Measurements from ENCODE around the gene RGS6. TPM values are rescaled to one million over a fixed set of nuclear protein-coding genes. Genes with fewer than 3 reads are reported as not detected.
"Not testable (repeated sequence)": the region's sequence is repeated elsewhere in the genome, so short reads cannot be mapped to it uniquely, and the experiment has no call there.

Gene RGS6
- total RNA-seq, 1 donor from 2014 or later: not detected

- H3K27me3 Mint-ChIP-seq: peaks cover 28% of the 10 kb centered on the region
- no peaks in the 10 kb centered on the region for H3K4me1 Mint-ChIP-seq
- H3K36me3 Mint-ChIP-seq (ENCODE audit: low read depth): no peaks in the 10 kb centered on the region
- TF ChIP-seq, protein P1, sequence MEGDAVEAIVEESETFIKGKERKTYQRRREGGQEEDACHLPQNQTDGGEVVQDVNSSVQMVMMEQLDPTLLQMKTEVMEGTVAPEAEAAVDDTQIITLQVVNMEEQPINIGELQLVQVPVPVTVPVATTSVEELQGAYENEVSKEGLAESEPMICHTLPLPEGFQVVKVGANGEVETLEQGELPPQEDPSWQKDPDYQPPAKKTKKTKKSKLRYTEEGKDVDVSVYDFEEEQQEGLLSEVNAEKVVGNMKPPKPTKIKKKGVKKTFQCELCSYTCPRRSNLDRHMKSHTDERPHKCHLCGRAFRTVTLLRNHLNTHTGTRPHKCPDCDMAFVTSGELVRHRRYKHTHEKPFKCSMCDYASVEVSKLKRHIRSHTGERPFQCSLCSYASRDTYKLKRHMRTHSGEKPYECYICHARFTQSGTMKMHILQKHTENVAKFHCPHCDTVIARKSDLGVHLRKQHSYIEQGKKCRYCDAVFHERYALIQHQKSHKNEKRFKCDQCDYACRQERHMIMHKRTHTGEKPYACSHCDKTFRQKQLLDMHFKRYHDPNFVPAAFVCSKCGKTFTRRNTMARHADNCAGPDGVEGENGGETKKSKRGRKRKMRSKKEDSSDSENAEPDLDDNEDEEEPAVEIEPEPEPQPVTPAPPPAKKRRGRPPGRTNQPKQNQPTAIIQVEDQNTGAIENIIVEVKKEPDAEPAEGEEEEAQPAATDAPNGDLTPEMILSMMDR (IDR thresholded peaks at IDR 0.05): no peak
- DNase-seq: no peak
- POLR2A ChIA-PET: no interaction called here
- CTCF ChIA-PET: no interaction called here
- H3K27ac Mint-ChIP-seq: no peak overlapping the region
- H3K4me3 Mint-ChIP-seq: no peak overlapping the region
- intact Hi-C loops (cut with micrococcal nuclease): no loop called here
- no peaks in the 10 kb centered on the region for H3K9me3 Mint-ChIP-seq
- ATAC-seq (ENCODE audit: low read depth): no peak
Measured at GRCh38 chr14:71913342-71913741, 18.9 kb upstream of the RGS6 start.

- H3K4me3 Mint-ChIP-seq: no peak overlapping the region
- peaks cover 3% of the 10 kb centered on the region for H3K9me3 Mint-ChIP-seq
- POLR2A ChIA-PET: no interaction called here
- no peaks in the 10 kb centered on the region for H3K4me1 Mint-ChIP-seq
- TF ChIP-seq, protein P1 (IDR thresholded peaks at IDR 0.05): no peak
- H3K27me3 Mint-ChIP-seq: peaks cover 21% of the 10 kb centered on the region
- ATAC-seq (ENCODE audit: low read depth) (no peak), DNase-seq (no peak)
- H3K36me3 Mint-ChIP-seq (ENCODE audit: low read depth): no peaks in the 10 kb centered on the region
- intact Hi-C loops (cut with micrococcal nuclease): no loop called here
- no peak overlapping the region for H3K27ac Mint-ChIP-seq
- CTCF ChIA-PET: no interaction called here
Measured at GRCh38 chr14:71918955-71919354, 13.3 kb upstream of the RGS6 start.

GRCh38 chr14:71923513-71923912 lies 8.7 kb upstream of the RGS6 start:
- no peak overlapping the region for H3K27ac Mint-ChIP-seq
- no peaks in the 10 kb centered on the region for H3K4me1 Mint-ChIP-seq
- CTCF ChIA-PET: no interaction called here
- TF ChIP-seq, protein P1 (IDR thresholded peaks at IDR 0.05): no peak
- no peak for ATAC-seq (ENCODE audit: low read depth)
- POLR2A ChIA-PET: no interaction called here
- no peaks in the 10 kb centered on the region for H3K36me3 Mint-ChIP-seq (ENCODE audit: low read depth)
- intact Hi-C loops (cut with micrococcal nuclease): no loop called here
- no peak for DNase-seq
- peaks cover 14% of the 10 kb centered on the region for H3K27me3 Mint-ChIP-seq
- H3K4me3 Mint-ChIP-seq: no peak overlapping the region
- H3K9me3 Mint-ChIP-seq: peaks cover 3% of the 10 kb centered on the region

- no peaks in the 10 kb centered on the region for H3K9me3 Mint-ChIP-seq
- H3K4me3 Mint-ChIP-seq: peak overlapping the region; percentile 13
- TF ChIP-seq, protein P1 (IDR thresholded peaks at IDR 0.05): no peak
- H3K4me1 Mint-ChIP-seq: peaks cover 12% of the 10 kb centered on the region
- ChIA-PET POLR2A (no interaction called here), CTCF (no interaction called here)
- DNase-seq: no peak
- H3K27ac Mint-ChIP-seq: no peak overlapping the region
- intact Hi-C loops (cut with micrococcal nuclease): no loop called here
- peaks cover 50% of the 10 kb centered on the region for H3K27me3 Mint-ChIP-seq
- no peaks in the 10 kb centered on the region for H3K36me3 Mint-ChIP-seq (ENCODE audit: low read depth)
- ATAC-seq (ENCODE audit: low read depth): no peak
Measured at GRCh38 chr14:71931492-71932228, 569 bp upstream of the RGS6 start.

DNA sequence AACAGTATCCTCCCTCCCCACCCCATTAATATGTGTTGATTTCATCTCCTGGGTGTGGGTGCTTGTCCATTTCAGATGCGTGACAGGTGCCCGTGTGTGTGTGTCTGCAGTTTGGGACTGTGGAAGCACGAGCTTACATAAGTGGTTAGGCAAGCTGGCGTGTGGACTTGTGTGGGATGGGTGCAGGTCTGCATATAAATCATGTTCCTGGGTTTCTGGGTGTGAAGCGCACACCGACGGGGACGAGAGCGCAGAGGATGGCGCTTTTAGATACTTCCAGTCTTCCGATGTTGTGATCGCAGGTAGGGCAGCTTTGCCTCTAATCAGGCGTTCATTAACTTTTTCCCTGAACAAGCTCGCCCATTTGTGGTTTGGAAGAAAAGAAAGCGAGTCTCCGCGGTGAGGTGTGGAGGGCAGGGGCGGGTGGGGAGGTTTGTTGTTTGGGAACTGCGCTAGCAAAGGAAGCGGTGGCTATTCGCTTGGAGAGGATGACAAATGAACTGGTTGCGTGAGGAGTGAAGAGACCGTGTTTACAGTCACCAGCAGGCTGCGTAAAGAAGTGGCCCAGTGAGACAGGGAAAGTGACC lies 865 bp downstream of the RGS6 start:
- Mint-ChIP-seq H3K27ac (no peak overlapping the region), H3K4me1 (peaks cover 12% of the 10 kb centered on the region), H3K27me3 (peaks cover 50% of the 10 kb centered on the region), H3K9me3 (no peaks in the 10 kb centered on the region), H3K4me3 (no peak overlapping the region), H3K36me3 (ENCODE audit: low read depth) (no peaks in the 10 kb centered on the region)
- intact Hi-C loops (cut with micrococcal nuclease): no loop called here
- POLR2A ChIA-PET: no interaction called here
- DNase-seq (no peak), ATAC-seq (ENCODE audit: low read depth) (no peak)
- TF ChIP-seq, protein P1 (IDR thresholded peaks at IDR 0.05): no peak
- CTCF ChIA-PET: no interaction called here

DNA sequence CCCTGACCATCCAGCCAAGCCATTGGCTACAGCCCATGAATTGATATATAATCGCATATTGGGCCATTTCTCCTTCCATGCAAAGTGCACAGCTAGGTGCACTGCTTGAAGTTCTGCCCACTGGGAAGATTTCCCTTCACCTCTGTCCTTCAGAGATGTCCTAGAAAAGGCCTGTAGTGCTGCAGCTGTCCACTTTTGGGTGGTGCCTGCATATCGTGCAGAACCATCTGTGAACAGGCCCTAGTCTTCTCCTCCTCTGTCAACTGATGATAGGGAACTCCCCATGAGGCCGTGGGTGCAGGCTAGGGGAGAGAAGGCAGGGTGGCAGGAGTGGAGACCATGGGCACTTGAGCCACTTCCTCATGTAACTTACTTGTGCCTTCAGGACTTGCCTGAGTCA lies 6.0 kb downstream of the RGS6 start:
- H3K4me3 Mint-ChIP-seq; intact Hi-C loops (cut with micrococcal nuclease); H3K9me3 Mint-ChIP-seq; CTCF ChIA-PET; POLR2A ChIA-PET; ATAC-seq (ENCODE audit: low read depth); H3K36me3 Mint-ChIP-seq (ENCODE audit: low read depth); H3K27ac Mint-ChIP-seq; H3K4me1 Mint-ChIP-seq; DNase-seq: not testable (repeated sequence)
- H3K27me3 Mint-ChIP-seq: peaks cover 20% of the 10 kb centered on the region

- H3K27me3 Mint-ChIP-seq; intact Hi-C loops (cut with micrococcal nuclease); POLR2A ChIA-PET; CTCF ChIA-PET; ATAC-seq (ENCODE audit: low read depth); H3K4me3 Mint-ChIP-seq; H3K36me3 Mint-ChIP-seq (ENCODE audit: low read depth); H3K27ac Mint-ChIP-seq; H3K4me1 Mint-ChIP-seq; DNase-seq; H3K9me3 Mint-ChIP-seq: not testable (repeated sequence)
Measured at GRCh38 chr14:71939344-71939743, 7.1 kb downstream of the RGS6 start.

DNA sequence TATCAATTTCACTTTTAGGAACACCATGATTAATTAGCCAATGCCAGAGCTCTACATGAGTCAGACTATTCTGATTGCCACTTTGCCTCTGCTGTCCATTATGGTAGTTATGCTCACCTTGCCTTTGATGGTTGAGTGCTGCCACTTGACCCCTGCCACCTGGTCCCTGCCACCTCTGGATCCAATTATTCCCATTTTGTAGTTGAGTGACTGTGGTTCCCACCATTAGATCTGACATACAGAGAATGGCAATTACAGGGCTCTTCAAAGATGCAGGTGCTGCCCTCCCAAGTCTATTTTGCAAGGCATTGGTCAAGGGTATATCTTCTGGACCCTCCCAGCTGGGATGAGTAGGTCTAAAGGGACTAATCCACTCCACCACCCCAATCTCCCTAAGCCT lies 8.3 kb downstream of the RGS6 start:
- H3K4me1 Mint-ChIP-seq; H3K4me3 Mint-ChIP-seq; H3K36me3 Mint-ChIP-seq (ENCODE audit: low read depth); H3K27me3 Mint-ChIP-seq; POLR2A ChIA-PET; H3K9me3 Mint-ChIP-seq; ATAC-seq (ENCODE audit: low read depth); DNase-seq; H3K27ac Mint-ChIP-seq; intact Hi-C loops (cut with micrococcal nuclease); CTCF ChIA-PET: not testable (repeated sequence)
